Measurements from ENCODE around the gene ZSCAN2.

ZSCAN2 gene

DNA sequence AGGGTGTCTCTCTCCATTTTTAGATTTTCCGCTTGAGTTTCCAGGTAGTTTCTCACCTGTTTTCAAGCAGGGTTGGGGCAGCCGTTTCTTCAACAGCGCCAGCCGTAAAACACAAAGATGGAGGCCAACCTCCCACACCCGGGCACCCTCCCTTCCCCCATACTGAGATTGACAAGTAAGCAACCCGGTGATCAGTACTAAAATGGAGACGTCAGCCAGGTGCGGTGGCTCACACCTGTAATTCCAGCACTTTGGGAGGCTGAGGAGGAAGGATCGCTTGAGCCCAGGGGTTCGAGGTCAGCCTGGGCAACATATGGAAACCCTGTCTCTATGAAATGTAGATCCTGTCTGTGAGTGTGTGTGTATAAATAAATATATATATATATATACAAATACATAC lies 903 bp upstream of the ZSCAN2 start:
- Histone ChIP-seq H3K36me3 (ENCODE audit: control insufficient read depth, low read depth, low read length) (peaks cover 3% of the 10 kb centered on the region), H3K9ac (ENCODE audit: low read length) (no peak overlapping the region), H3K27me3 (ENCODE audit: control insufficient read depth, insufficient read depth, low read length) (no peaks in the 10 kb centered on the region), H3K4me3 (ENCODE audit: low read length) (no peak overlapping the region), H3K27ac (ENCODE audit: low read length) (no peak overlapping the region), H3K9me3 (ENCODE audit: control insufficient read depth, low read depth, low read length) (no peaks in the 10 kb centered on the region), H3K4me1 (ENCODE audit: control insufficient read depth, low read depth, low read length) (peaks cover 23% of the 10 kb centered on the region)

DNA sequence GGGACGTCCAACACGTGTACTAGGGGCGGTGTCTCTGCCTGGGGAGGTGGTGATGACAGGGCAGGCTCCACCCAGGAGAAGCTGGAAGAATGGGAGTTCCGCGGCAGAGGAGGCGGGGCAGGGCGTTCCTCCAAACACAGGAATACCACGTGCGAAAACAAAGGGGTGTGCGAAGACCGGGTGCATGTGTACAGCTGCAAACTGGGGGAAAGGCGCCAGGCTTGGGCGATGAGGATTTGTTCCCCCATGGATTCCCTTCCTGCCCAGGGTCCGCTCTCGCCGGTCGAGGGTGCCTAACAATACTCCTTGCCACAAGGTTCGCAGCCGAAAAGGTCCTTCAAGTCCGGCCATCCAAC lies 500 bp upstream of the ZSCAN2 start:
- Histone ChIP-seq H3K9ac (ENCODE audit: low read length) (peak overlapping the region; percentile 87), H3K27ac (ENCODE audit: low read length) (no peak overlapping the region), H3K4me3 (ENCODE audit: low read length) (peak overlapping the region; percentile 90), H3K4me1 (ENCODE audit: control insufficient read depth, low read depth, low read length) (peaks cover 24% of the 10 kb centered on the region), H3K9me3 (ENCODE audit: control insufficient read depth, low read depth, low read length) (no peaks in the 10 kb centered on the region), H3K36me3 (ENCODE audit: control insufficient read depth, low read depth, low read length) (peaks cover 4% of the 10 kb centered on the region), H3K27me3 (ENCODE audit: control insufficient read depth, insufficient read depth, low read length) (no peaks in the 10 kb centered on the region)

DNA sequence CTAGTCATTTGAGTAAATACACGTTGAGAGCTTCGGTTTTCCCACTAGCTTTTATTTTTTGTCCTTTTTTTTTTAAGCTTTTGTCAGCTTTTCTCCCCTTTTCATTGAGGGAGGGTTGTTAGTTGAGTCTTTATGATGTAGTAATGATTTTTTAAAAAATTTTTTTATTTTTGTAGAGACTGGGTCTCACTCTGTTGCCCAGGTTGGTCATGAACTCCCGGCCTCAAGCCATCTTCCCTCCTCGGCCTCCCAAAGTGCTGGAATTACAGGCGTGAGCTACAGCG lies 688 bp downstream of the ZSCAN2 start:
- H3K27ac ChIP-seq (ENCODE audit: low read length): peak overlapping the region; percentile 68

DNA sequence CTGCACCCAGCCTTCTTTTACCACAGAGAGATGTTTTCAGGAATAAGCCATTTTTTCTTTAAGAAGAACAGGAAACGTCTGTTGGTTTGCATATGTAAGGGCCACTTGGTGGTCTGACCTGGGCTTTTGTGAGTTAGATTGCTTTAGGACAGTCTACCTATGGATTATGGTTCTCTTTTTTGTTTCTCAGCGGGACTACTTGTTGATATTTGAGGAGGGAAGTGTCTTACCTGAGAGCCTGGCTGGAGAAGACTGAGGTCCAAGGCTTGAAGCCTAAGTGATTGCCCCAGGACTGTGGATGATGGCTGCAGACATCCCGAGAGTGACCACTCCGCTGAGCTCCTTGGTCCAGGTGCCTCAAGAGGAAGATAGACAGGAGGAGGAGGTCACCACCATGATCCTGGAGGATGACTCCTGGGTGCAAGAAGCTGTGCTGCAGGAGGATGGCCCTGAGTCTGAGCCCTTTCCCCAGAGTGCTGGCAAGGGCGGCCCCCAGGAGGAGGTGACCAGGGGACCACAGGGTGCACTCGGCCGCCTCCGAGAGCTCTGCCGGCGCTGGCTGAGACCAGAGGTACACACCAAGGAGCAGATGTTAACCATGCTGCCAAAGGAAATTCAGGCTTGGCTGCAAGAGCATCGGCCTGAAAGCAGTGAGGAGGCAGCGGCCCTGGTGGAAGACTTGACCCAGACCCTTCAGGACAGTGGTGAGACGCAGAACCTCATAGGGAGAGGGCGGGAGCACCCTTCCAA lies 3.0 kb downstream of the ZSCAN2 start:
- H3K9me3 ChIP-seq (ENCODE audit: control insufficient read depth, low read depth, low read length): no peaks in the 10 kb centered on the region
- H3K4me1 ChIP-seq (ENCODE audit: control insufficient read depth, low read depth, low read length): peaks cover 39% of the 10 kb centered on the region
- peak overlapping the region; percentile 6 for H3K9ac ChIP-seq (ENCODE audit: low read length)
- H3K36me3 ChIP-seq (ENCODE audit: control insufficient read depth, low read depth, low read length): peaks cover 26% of the 10 kb centered on the region
- peak overlapping the region; percentile 1 for H3K27ac ChIP-seq (ENCODE audit: low read length)
- H3K4me3 ChIP-seq (ENCODE audit: low read length): peak overlapping the region; percentile 45
- H3K27me3 ChIP-seq (ENCODE audit: control insufficient read depth, insufficient read depth, low read length): no peaks in the 10 kb centered on the region

More for the DNA sequence above, 688 bp downstream of the ZSCAN2 start:
- Histone ChIP-seq H3K9me3 (ENCODE audit: control insufficient read depth, low read depth, low read length) (no peaks in the 10 kb centered on the region), H3K4me3 (ENCODE audit: low read length) (peak overlapping the region; percentile 90), H3K27me3 (ENCODE audit: control insufficient read depth, insufficient read depth, low read length) (no peaks in the 10 kb centered on the region), H3K36me3 (ENCODE audit: control insufficient read depth, low read depth, low read length) (peaks cover 16% of the 10 kb centered on the region), H3K4me1 (ENCODE audit: control insufficient read depth, low read depth, low read length) (peaks cover 31% of the 10 kb centered on the region), H3K9ac (ENCODE audit: low read length) (peak overlapping the region; percentile 87)

DNA sequence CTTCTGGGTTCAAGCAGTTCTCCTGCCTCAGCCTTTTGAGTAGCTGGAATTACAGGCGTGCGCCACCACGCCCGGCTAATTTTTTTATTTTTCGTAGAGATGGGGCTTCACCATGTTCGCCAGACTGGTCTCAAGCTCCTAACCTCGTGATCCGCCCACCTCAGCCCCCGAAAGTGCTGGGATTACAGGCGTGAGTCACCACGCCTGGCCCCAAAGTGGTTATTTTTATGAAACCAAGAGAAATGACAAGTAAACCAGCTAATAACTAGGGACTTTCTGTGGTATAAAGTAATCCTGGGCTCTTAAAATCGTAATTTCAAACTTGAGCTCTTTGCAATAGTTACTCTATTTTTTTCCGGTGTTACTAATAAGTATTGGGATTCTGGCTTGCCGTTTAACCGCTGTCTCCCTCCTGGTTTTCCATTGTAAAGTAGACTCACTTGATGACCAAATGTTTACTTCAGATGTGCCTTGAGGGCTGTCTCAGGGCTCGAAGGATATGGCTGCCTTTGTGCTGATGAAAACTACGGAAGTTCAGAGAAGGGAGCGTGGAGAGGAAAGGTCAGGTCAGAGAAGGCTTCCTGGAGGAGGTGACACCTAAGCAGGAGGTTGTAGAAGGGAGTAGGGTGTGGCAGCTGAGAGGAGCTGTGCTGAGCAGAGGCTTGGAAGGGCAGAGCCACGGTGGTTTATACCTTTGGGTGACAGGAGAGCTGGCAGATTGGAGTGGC lies 4.2 kb downstream of the ZSCAN2 start:
- peaks cover 33% of the 10 kb centered on the region for H3K36me3 ChIP-seq (ENCODE audit: control insufficient read depth, low read depth, low read length)
- H3K27ac ChIP-seq (ENCODE audit: low read length): no peak overlapping the region
- H3K4me1 ChIP-seq (ENCODE audit: control insufficient read depth, low read depth, low read length): peaks cover 41% of the 10 kb centered on the region
- peak overlapping the region; percentile 6 for H3K9ac ChIP-seq (ENCODE audit: low read length)
- no peaks in the 10 kb centered on the region for H3K9me3 ChIP-seq (ENCODE audit: control insufficient read depth, low read depth, low read length)
- H3K4me3 ChIP-seq (ENCODE audit: low read length): peak overlapping the region; percentile 26
- no peaks in the 10 kb centered on the region for H3K27me3 ChIP-seq (ENCODE audit: control insufficient read depth, insufficient read depth, low read length)

DNA sequence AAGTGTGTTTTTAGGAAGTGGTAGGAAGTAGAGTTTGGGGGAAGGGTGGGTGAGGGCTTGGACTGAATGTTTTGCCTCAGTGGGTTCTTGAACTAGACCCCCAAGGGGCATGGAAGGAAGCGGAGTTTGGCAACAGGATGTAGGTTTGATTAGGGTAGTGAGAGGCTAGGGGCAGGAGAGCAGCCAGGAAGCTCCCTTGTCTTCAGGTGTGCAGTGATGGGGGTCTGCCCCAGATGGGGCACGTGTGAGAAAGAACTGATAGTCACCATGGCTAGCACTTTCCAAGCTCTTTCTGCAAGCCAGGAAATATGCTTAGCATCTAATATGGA lies 4.7 kb downstream of the ZSCAN2 start:
- Histone ChIP-seq H3K9me3 (ENCODE audit: control insufficient read depth, low read depth, low read length) (no peaks in the 10 kb centered on the region), H3K9ac (ENCODE audit: low read length) (no peak overlapping the region), H3K27ac (ENCODE audit: low read length) (no peak overlapping the region), H3K4me3 (ENCODE audit: low read length) (peak overlapping the region; percentile 8), H3K27me3 (ENCODE audit: control insufficient read depth, insufficient read depth, low read length) (no peaks in the 10 kb centered on the region), H3K36me3 (ENCODE audit: control insufficient read depth, low read depth, low read length) (peaks cover 34% of the 10 kb centered on the region), H3K4me1 (ENCODE audit: control insufficient read depth, low read depth, low read length) (peaks cover 39% of the 10 kb centered on the region)

DNA sequence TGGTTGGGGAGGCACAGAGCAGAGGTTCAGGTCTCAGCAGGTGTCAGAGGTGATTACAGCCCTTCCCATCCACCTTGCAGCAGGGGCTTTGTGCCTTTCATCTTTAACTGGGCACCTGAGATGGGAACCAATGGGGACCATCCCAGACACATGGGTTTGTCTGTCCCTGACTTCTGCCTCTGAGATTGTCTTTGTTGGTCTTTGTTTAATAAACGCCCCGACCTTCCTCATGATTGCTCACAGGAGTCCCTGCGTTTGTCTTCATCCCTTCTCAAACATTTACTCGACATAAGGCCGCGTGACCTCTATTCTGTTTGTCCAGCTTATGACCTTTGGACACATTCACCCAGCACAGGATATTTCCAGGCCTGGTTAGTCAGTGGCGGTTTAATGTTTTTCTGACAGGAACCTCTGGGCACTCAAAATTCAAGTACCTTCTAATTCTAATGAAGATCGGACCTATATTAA lies 5.9 kb downstream of the ZSCAN2 start:
- H3K9ac ChIP-seq (ENCODE audit: low read length): no peak overlapping the region
- peaks cover 34% of the 10 kb centered on the region for H3K36me3 ChIP-seq (ENCODE audit: control insufficient read depth, low read depth, low read length)
- H3K4me3 ChIP-seq (ENCODE audit: low read length): no peak overlapping the region
- H3K4me1 ChIP-seq (ENCODE audit: control insufficient read depth, low read depth, low read length): peaks cover 38% of the 10 kb centered on the region
- no peaks in the 10 kb centered on the region for H3K27me3 ChIP-seq (ENCODE audit: control insufficient read depth, insufficient read depth, low read length)
- no peak overlapping the region for H3K27ac ChIP-seq (ENCODE audit: low read length)
- H3K9me3 ChIP-seq (ENCODE audit: control insufficient read depth, low read depth, low read length): no peaks in the 10 kb centered on the region

DNA sequence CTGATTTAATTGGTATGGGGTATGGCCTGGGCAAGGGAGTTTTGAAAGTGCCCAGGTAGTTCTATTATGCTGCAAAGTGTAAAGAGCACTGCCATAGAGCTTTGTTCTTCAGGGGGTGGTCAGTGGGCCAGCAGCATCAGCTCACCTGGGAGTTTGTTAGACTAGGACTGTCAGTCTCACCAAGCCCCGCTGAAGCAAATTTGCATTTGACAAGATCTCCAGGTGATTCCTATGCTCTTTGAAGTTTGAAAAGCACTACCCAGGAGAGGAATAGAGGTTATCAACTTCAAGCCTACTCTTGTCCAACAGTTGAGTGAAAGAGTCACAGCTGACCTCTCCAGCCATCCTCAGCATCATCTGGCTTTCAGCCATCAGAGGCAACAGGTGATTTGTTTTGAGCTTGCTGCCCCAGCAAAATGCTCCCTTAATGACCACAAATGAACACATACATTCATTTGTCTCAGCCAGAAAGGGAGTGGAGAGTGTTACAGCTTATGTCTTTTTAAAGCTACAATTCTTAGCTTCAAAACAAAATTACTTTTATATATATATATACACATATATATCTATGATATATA lies 8.0 kb downstream of the ZSCAN2 start:
- no peaks in the 10 kb centered on the region for H3K27me3 ChIP-seq (ENCODE audit: control insufficient read depth, insufficient read depth, low read length)
- peaks cover 34% of the 10 kb centered on the region for H3K36me3 ChIP-seq (ENCODE audit: control insufficient read depth, low read depth, low read length)
- H3K4me1 ChIP-seq (ENCODE audit: control insufficient read depth, low read depth, low read length): peaks cover 30% of the 10 kb centered on the region

DNA sequence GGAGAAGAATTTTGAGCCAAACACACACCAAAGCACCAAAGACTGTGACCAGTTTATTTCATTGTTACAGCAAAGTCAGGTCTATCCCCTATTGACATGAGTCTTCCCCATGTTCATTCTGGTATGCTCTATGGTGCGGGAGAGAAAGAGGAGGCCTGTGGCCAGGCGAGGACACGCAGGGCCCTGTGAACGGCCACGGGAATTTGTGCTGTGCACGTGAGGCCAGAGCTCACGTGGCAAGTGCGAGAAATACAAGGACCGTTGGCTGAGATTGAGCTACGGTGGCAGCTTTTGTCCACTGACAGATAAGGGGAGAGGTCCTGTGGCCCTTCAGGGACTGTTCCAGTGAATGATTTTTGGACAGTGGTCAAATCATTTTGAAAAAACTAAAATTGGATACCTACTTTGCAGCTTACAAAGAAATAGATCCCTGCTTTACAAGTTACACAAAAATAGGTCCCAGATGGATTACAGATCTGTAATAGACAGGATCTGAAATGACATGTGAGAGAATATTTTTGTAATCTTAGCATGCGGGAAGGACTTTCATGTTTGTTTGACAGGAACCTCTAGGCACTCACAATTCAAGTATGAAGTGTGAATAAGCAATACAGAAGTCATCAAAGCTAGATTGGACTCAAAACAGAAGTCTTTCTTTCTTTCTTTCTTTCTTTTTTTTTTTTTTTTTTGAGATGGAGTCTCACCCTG lies 9.2 kb downstream of the ZSCAN2 start:
- Histone ChIP-seq H3K27ac (ENCODE audit: low read length) (no peak overlapping the region), H3K9me3 (ENCODE audit: control insufficient read depth, low read depth, low read length) (no peaks in the 10 kb centered on the region), H3K27me3 (ENCODE audit: control insufficient read depth, insufficient read depth, low read length) (no peaks in the 10 kb centered on the region), H3K9ac (ENCODE audit: low read length) (no peak overlapping the region), H3K36me3 (ENCODE audit: control insufficient read depth, low read depth, low read length) (peaks cover 31% of the 10 kb centered on the region), H3K4me3 (ENCODE audit: low read length) (no peak overlapping the region), H3K4me1 (ENCODE audit: control insufficient read depth, low read depth, low read length) (peaks cover 21% of the 10 kb centered on the region)

More for the DNA sequence above, 8.0 kb downstream of the ZSCAN2 start:
- Histone ChIP-seq H3K9me3 (ENCODE audit: control insufficient read depth, low read depth, low read length) (no peaks in the 10 kb centered on the region), H3K4me3 (ENCODE audit: low read length) (no peak overlapping the region), H3K27ac (ENCODE audit: low read length) (no peak overlapping the region), H3K9ac (ENCODE audit: low read length) (no peak overlapping the region)

DNA sequence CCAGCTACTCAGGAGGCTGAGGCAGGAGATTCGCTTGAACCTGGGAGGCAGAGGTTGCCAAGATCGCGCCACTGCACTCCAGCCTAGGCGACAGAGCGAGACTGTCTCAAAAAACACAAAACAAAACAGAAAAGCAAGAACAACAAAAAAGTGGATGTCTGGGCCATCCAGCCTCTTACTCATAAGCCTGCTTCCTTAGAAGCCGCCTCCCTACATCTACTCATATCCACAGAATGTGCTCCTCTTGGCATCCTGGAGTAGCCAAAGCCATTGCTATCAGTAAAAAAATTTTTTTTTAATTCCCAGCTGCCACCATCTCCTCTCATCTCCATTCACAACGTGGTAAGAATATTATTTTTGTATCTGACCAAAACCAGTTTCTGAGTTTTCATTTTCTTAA lies 10.8 kb downstream of the ZSCAN2 start:
- H3K36me3 ChIP-seq (ENCODE audit: control insufficient read depth, low read depth, low read length): peaks cover 16% of the 10 kb centered on the region
- H3K4me1 ChIP-seq (ENCODE audit: control insufficient read depth, low read depth, low read length): peaks cover 10% of the 10 kb centered on the region
- no peak overlapping the region for H3K9ac ChIP-seq (ENCODE audit: low read length)
- no peak overlapping the region for H3K4me3 ChIP-seq (ENCODE audit: low read length)
- H3K27me3 ChIP-seq (ENCODE audit: control insufficient read depth, insufficient read depth, low read length): no peaks in the 10 kb centered on the region
- no peaks in the 10 kb centered on the region for H3K9me3 ChIP-seq (ENCODE audit: control insufficient read depth, low read depth, low read length)
- no peak overlapping the region for H3K27ac ChIP-seq (ENCODE audit: low read length)

DNA sequence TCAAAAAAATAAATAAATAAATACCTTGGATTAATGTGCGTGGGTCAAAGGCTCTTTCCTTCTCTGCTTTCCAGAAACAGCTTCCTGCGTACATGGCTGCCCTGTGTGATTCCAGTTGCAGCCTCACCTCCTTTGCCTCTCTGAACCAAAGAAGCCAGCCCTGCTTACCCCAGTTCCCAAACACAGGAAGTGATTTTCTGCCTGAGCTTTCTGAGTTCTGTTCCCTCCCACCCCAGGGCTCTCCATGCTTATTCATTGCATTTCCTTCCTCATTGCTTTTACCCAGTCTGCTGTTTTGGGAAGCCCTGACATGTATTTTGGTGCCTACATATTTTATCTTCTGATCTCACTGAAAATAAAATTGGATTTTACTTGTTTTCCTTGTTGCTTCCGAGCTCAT lies 15.4 kb downstream of the ZSCAN2 start:
- Histone ChIP-seq H3K9me3 (ENCODE audit: control insufficient read depth, low read depth, low read length) (peaks cover 16% of the 10 kb centered on the region), H3K27ac (ENCODE audit: low read length) (no peak overlapping the region), H3K36me3 (ENCODE audit: control insufficient read depth, low read depth, low read length) (peaks cover 8% of the 10 kb centered on the region), H3K4me1 (ENCODE audit: control insufficient read depth, low read depth, low read length) (no peaks in the 10 kb centered on the region), H3K27me3 (ENCODE audit: control insufficient read depth, insufficient read depth, low read length) (no peaks in the 10 kb centered on the region), H3K4me3 (ENCODE audit: low read length) (no peak overlapping the region), H3K9ac (ENCODE audit: low read length) (no peak overlapping the region)
